ENCODE measurements around the gene PTPRK. TPM values are rescaled to one million over a fixed set of nuclear protein-coding genes. Genes with fewer than 3 reads are reported as not detected.

Gene PTPRK
- total and polyA plus RNA-seq, 4 donors = 12.1 to 61.2 (median 29.1) TPM

DNA sequence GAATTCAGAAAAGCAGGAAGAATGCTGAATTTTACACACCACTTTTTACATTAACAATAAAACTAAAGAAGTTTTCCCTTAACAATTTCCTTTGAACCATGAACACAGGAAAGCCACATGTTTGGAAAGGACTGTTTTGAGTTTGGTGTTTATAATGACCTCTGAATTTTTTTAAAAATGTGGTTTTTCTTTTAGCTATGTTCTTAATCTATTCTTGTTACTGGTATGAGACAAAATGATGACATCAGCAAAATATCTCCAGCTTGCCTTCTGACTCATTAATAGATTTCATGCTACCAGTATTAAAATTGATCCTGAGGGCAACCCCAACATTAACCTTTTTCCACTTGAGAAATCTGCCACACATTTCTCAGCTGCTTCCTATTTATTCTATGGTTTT lies 402.0 kb downstream of the PTPRK start:
- Histone ChIP-seq H3K9me3 (ENCODE audit: control insufficient read depth in 4 of 4, low read length in 3 of 4) (no peaks in the 10 kb centered on the region), H3K4me3 (ENCODE audit: low read depth in 1 of 3, low read length in 3 of 3) (no peak overlapping the region), H3K4me1 (ENCODE audit: control insufficient read depth in 4 of 4, insufficient read depth in 4 of 4, low read length in 3 of 4) (peaks cover 0 to 22% (median 4%) of the 10 kb centered on the region in 4 donors), H3K27ac (ENCODE audit: low read depth in 1 of 2, low read length in 2 of 2) (no peak overlapping the region), H3K36me3 (ENCODE audit: control insufficient read depth in 4 of 4, insufficient read depth in 3 of 4, low read depth in 1 of 4, low read length in 3 of 4) (no peaks in the 10 kb centered on the region), H3K27me3 (ENCODE audit: control insufficient read depth in 4 of 4, insufficient read depth in 4 of 4, low read length in 3 of 4) (no peaks in the 10 kb centered on the region), H3K9ac (ENCODE audit: low read depth in 1 of 2, low read length in 2 of 2) (no peak overlapping the region)
- TF ChIP-seq JUND (IDR thresholded peaks at IDR 0.05) (no peak), NR2F2 (IDR thresholded peaks at IDR 0.05) (no peak), EGR1 (IDR thresholded peaks at IDR 0.05; ENCODE audit: low read depth in 2 of 2) (no peak), TAF1 (conservative IDR thresholded peaks at IDR 0.05) (no peak), FOXA1 (IDR thresholded peaks at IDR 0.05) (no peak), GABPA (IDR thresholded peaks at IDR 0.05 in 1 of 2, conservative IDR thresholded peaks at IDR 0.05 in 1 of 2) (no peak), YY1 (IDR thresholded peaks at IDR 0.05) (no peak)
- TF ChIP-seq, protein P1, sequence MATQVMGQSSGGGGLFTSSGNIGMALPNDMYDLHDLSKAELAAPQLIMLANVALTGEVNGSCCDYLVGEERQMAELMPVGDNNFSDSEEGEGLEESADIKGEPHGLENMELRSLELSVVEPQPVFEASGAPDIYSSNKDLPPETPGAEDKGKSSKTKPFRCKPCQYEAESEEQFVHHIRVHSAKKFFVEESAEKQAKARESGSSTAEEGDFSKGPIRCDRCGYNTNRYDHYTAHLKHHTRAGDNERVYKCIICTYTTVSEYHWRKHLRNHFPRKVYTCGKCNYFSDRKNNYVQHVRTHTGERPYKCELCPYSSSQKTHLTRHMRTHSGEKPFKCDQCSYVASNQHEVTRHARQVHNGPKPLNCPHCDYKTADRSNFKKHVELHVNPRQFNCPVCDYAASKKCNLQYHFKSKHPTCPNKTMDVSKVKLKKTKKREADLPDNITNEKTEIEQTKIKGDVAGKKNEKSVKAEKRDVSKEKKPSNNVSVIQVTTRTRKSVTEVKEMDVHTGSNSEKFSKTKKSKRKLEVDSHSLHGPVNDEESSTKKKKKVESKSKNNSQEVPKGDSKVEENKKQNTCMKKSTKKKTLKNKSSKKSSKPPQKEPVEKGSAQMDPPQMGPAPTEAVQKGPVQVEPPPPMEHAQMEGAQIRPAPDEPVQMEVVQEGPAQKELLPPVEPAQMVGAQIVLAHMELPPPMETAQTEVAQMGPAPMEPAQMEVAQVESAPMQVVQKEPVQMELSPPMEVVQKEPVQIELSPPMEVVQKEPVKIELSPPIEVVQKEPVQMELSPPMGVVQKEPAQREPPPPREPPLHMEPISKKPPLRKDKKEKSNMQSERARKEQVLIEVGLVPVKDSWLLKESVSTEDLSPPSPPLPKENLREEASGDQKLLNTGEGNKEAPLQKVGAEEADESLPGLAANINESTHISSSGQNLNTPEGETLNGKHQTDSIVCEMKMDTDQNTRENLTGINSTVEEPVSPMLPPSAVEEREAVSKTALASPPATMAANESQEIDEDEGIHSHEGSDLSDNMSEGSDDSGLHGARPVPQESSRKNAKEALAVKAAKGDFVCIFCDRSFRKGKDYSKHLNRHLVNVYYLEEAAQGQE (IDR thresholded peaks at IDR 0.05) = no peak
- TF ChIP-seq, protein P2, sequence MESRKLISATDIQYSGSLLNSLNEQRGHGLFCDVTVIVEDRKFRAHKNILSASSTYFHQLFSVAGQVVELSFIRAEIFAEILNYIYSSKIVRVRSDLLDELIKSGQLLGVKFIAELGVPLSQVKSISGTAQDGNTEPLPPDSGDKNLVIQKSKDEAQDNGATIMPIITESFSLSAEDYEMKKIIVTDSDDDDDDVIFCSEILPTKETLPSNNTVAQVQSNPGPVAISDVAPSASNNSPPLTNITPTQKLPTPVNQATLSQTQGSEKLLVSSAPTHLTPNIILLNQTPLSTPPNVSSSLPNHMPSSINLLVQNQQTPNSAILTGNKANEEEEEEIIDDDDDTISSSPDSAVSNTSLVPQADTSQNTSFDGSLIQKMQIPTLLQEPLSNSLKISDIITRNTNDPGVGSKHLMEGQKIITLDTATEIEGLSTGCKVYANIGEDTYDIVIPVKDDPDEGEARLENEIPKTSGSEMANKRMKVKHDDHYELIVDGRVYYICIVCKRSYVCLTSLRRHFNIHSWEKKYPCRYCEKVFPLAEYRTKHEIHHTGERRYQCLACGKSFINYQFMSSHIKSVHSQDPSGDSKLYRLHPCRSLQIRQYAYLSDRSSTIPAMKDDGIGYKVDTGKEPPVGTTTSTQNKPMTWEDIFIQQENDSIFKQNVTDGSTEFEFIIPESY (IDR thresholded peaks at IDR 0.05) = no peak
- DNase-seq (ENCODE audit: low spot score) = no peak

DNA sequence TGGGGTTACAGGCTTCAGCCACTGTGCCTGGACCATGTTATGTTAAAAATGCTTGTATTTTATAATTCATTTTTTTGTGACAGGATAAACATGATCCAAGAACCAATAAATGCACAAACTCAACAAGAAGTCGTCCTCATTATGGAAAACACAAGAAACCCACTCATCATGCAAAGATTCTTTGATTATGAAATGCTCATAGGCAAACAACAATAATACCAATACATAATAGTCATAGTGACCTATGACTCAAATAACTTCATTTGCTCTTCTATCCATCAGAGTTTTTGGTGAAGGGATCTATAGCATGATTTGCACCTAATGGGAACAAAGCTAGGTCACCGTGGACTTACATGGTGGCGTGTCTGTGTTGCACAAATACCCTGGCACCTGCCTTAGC lies 402.5 kb downstream of the PTPRK start:
- H3K36me3 ChIP-seq (ENCODE audit: control insufficient read depth in 4 of 4, insufficient read depth in 3 of 4, low read depth in 1 of 4, low read length in 3 of 4) = no peaks in the 10 kb centered on the region
- H3K9me3 ChIP-seq (ENCODE audit: control insufficient read depth in 4 of 4, low read length in 3 of 4) = no peaks in the 10 kb centered on the region
- no peaks in the 10 kb centered on the region for H3K27me3 ChIP-seq (ENCODE audit: control insufficient read depth in 4 of 4, insufficient read depth in 4 of 4, low read length in 3 of 4)
- H3K9ac ChIP-seq (ENCODE audit: low read depth in 1 of 2, low read length in 2 of 2) = no peak overlapping the region
- WGBS = 97% methylated on average over 3 of the region's 3 CpGs
- peaks cover 0 to 22% (median 4%) of the 10 kb centered on the region in 4 donors for H3K4me1 ChIP-seq (ENCODE audit: control insufficient read depth in 4 of 4, insufficient read depth in 4 of 4, low read length in 3 of 4)
- DNase-seq (ENCODE audit: low spot score) = no peak
- TF ChIP-seq, protein P3, sequence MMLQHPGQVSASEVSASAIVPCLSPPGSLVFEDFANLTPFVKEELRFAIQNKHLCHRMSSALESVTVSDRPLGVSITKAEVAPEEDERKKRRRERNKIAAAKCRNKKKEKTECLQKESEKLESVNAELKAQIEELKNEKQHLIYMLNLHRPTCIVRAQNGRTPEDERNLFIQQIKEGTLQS (IDR thresholded peaks at IDR 0.05) = no peak
- TF ChIP-seq, protein P4, sequence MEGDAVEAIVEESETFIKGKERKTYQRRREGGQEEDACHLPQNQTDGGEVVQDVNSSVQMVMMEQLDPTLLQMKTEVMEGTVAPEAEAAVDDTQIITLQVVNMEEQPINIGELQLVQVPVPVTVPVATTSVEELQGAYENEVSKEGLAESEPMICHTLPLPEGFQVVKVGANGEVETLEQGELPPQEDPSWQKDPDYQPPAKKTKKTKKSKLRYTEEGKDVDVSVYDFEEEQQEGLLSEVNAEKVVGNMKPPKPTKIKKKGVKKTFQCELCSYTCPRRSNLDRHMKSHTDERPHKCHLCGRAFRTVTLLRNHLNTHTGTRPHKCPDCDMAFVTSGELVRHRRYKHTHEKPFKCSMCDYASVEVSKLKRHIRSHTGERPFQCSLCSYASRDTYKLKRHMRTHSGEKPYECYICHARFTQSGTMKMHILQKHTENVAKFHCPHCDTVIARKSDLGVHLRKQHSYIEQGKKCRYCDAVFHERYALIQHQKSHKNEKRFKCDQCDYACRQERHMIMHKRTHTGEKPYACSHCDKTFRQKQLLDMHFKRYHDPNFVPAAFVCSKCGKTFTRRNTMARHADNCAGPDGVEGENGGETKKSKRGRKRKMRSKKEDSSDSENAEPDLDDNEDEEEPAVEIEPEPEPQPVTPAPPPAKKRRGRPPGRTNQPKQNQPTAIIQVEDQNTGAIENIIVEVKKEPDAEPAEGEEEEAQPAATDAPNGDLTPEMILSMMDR (IDR thresholded peaks at IDR 0.05; ENCODE audit: low read depth, low read length, missing input control) = no peak
- no peak overlapping the region for H3K4me3 ChIP-seq (ENCODE audit: low read depth in 1 of 3, low read length in 3 of 3)
- H3K27ac ChIP-seq (ENCODE audit: low read depth in 1 of 2, low read length in 2 of 2) = no peak overlapping the region

Data from liver (tissue), 9 donors.